B cell (primary cell): ENCODE results near the gene TPCN2. TPM values are rescaled to one million over a fixed set of nuclear protein-coding genes. Genes with fewer than 3 reads are reported as not detected.
"Not testable (repeated sequence)": the region's sequence is repeated elsewhere in the genome, so short reads cannot be mapped to it uniquely, and the experiment has no call there.

ENCODE experiments used
- ATAC-seq: fragments of 200-7000 bp; cut with Tn5 transposase; one replicate; pipeline ENCODE4 v1.10.0; 2021; ENCODE audit warnings: low read depth, mild to moderate bottlenecking, moderate number of reproducible peaks, moderate library complexity
- CTCF ChIA-PET: fragments of 350-600 bp; sonication (Branson Sonifier 250); formaldehyde crosslinking; loops from one replicate; lab custom pipeline; 2021; ENCODE audit warnings: antibody characterized with exemption, inconsistent platforms; lab: Charles Lee
- POLR2A ChIA-PET: fragments of 350-600 bp; sonication (Branson Sonifier 250); formaldehyde crosslinking; loops from one replicate; lab custom pipeline; 2021; ENCODE audit warnings: antibody characterized with exemption; lab: Charles Lee
- DNase-seq: peaks from one replicate; pipeline ENCODE4 v3.0.0; 2013
- H2AFZ ChIP-seq: 2 replicates; pipeline ENCODE4 v1.6.1; 2012; ENCODE audit warnings: mild to moderate bottlenecking, low read depth, low read length; ENCODE audit not compliant: insufficient read depth, poor library complexity, severe bottlenecking
- H3K27ac ChIP-seq, 2 donors: 1 replicate in 1 of 2; 2 replicates in 1 of 2; pipeline ENCODE4 v1.5.1; 2012 to 2013; ENCODE audit warnings: low read length in 2 of 2, mild to moderate bottlenecking in 2 of 2, moderate library complexity in 1 of 2
- H3K27me3 ChIP-seq, 4 experiments: fragments of 200-600 bp in 1 of 4; sonication (generic) in 1 of 4; replicated peaks in 1 of 4; 1 replicate in 2 of 4; 2 replicates in 2 of 4; pipeline versions ENCODE4 v1.6.1 to v1.7.0; 2013 to 2016; ENCODE audit warnings: low read length in 3 of 4, mild to moderate bottlenecking in 2 of 4, mixed read lengths in 1 of 4, moderate library complexity in 1 of 4; ENCODE audit not compliant: insufficient read depth in 4 of 4, control insufficient read depth in 3 of 4; ENCODE audit errors: control extremely low read depth in 1 of 4
- H3K36me3 ChIP-seq, 2 experiments: replicated peaks in 1 of 2; 1 replicate in 1 of 2; 2 replicates in 1 of 2; pipeline versions ENCODE4 v1.6.1 to v1.7.1; 2013; ENCODE audit warnings: low read length in 1 of 2; ENCODE audit not compliant: insufficient read depth in 2 of 2, control insufficient read depth in 1 of 2; ENCODE audit errors: control extremely low read depth in 1 of 2, extremely low read depth in 1 of 2
- H3K4me1 ChIP-seq, 2 donors: fragments of 200-600 bp in 1 of 2; sonication (generic) in 1 of 2; 1 replicate in 1 of 2; 2 replicates in 1 of 2; pipeline versions ENCODE4 v1.5.1 to v1.6.1; 2013 to 2017; ENCODE audit warnings: low read length in 2 of 2; ENCODE audit not compliant: control insufficient read depth in 2 of 2, insufficient read depth in 2 of 2
- H3K4me2 ChIP-seq: replicated peaks from 2 replicates; pipeline ENCODE3; 2012; ENCODE audit warnings: mild to moderate bottlenecking, low read depth, low read length; ENCODE audit not compliant: poor library complexity, severe bottlenecking
- H3K4me3 ChIP-seq, 5 experiments: fragments of 200-600 bp in 1 of 5; sonication (generic) in 1 of 5; 1 replicate in 3 of 5; 2 replicates in 2 of 5; pipeline versions ENCODE4 v1.5.1 to v1.7.0; 2011 to 2016; ENCODE audit warnings: low read length in 4 of 5, mild to moderate bottlenecking in 4 of 5, low read depth in 2 of 5, control low read depth in 1 of 5, moderate library complexity in 1 of 5; ENCODE audit not compliant: insufficient read depth in 1 of 5; ENCODE audit errors: control extremely low read depth in 1 of 5, extremely low read depth in 1 of 5
- H3K79me2 ChIP-seq: fragments of 200-600 bp; sonication (generic); one replicate; pipeline ENCODE4 v1.6.0; 2016; ENCODE audit warnings: low read length; ENCODE audit not compliant: control insufficient read depth, insufficient read depth
- H3K9ac ChIP-seq: fragments of 200-600 bp; sonication (generic); 2 replicates; pipeline ENCODE4 v1.6.1; 2017; ENCODE audit warnings: mild to moderate bottlenecking, low read length, moderate library complexity
- H3K9me3 ChIP-seq, 3 donors: one replicate each; pipeline versions ENCODE4 v1.6.1 to v1.7.1; 2013; ENCODE audit warnings: low read length in 2 of 3; ENCODE audit not compliant: control insufficient read depth in 2 of 3, insufficient read depth in 1 of 3; ENCODE audit errors: control extremely low read depth in 1 of 3
- H4K20me1 ChIP-seq: 2 replicates; pipeline ENCODE4 v1.6.0; 2012; ENCODE audit warnings: mild to moderate bottlenecking, low read length; ENCODE audit not compliant: insufficient read depth, control insufficient read depth, poor library complexity, severe bottlenecking
- H3K27ac Mint-ChIP-seq: one replicate; pipeline ENCODE4 v1.8.0; 2021; ENCODE audit warnings: mixed read lengths
- H3K27me3 Mint-ChIP-seq: one replicate; pipeline ENCODE4 v1.8.0; 2021; ENCODE audit warnings: mixed read lengths
- H3K4me1 Mint-ChIP-seq: one replicate; pipeline ENCODE4 v1.8.0; 2021; ENCODE audit warnings: mixed read lengths
- H3K4me3 Mint-ChIP-seq: one replicate; pipeline ENCODE4 v1.8.0; 2021; ENCODE audit warnings: mixed read lengths
- H3K9me3 Mint-ChIP-seq: one replicate; pipeline ENCODE4 v1.8.0; 2022; ENCODE audit warnings: mixed read lengths; ENCODE audit not compliant: insufficient read depth
- CTCF ChIP-seq: fragments of 200-600 bp; IDR thresholded peaks from one replicate; pipeline ENCODE4 v1.8.0; 2022; ENCODE audit warnings: antibody characterized with exemption, mild to moderate bottlenecking
- EZH2 ChIP-seq: IDR thresholded peaks from 2 replicates; pipeline ENCODE4 v1.6.1; 2012; ENCODE audit warnings: borderline replicate concordance, low read depth, mild to moderate bottlenecking, moderate library complexity, low read length; ENCODE audit not compliant: insufficient read depth, poor library complexity, severe bottlenecking
- WGBS: methylation state at CpG from one replicate; pipeline ENCODE4 v1.1.5; 2013; ENCODE audit warnings: missing lambda C conversion rate; ENCODE audit not compliant: insufficient coverage; 5-methylcytosine and 5-hydroxymethylcytosine counted together
- intact Hi-C: fragments of 100-400 bp; cut with micrococcal nuclease; formaldehyde crosslinking; loops from one replicate; pipeline ENCODE4 v1.10.0; 2022
- polyA plus RNA-seq: library from polyadenylated mRNA; depleted of rRNA; stranded (reverse); fragments of >200 nt; gene quantifications from 2 replicates; pipeline ENCODE4 v1.2.3, GENCODE V29; 2012
- total RNA-seq, 2 donors: library from RNA; stranded (reverse); fragments of 120-200 nt in 1 of 2; gene quantifications; 1 replicate in 1 of 2; 2 replicates in 1 of 2; pipeline versions ENCODE4 v1.2.3 to v1.2.4, GENCODE V29; 2013 to 2022

TPCN2 gene
- total and polyA plus RNA-seq, 2 donors (not counting 1 experiment from before 2014, with no cell fraction given), result 16.8 to 71.4 TPM

- POLR2A ChIA-PET, result no interaction called here
- H3K27me3 Mint-ChIP-seq, result no peaks in the 10 kb centered on the region
- H3K27ac Mint-ChIP-seq, result no peak overlapping the region
- no peaks in the 10 kb centered on the region for H3K9me3 ChIP-seq
- WGBS, result 64% methylated on average over 14 of the region's 20 CpGs
- peaks cover 10% of the 10 kb centered on the region for H4K20me1 ChIP-seq
- peaks cover 6% of the 10 kb centered on the region for H3K4me1 Mint-ChIP-seq
- CTCF ChIA-PET, result no interaction called here
- no peaks in the 10 kb centered on the region for H3K9me3 Mint-ChIP-seq
- no peak overlapping the region for H2AFZ ChIP-seq
- no peaks in the 10 kb centered on the region for H3K79me2 ChIP-seq
- ATAC-seq, result no peak
- H3K36me3 ChIP-seq, result peaks cover 3 to 41% of the 10 kb centered on the region in 2 experiments
- DNase-seq, result no peak
- H3K27me3 ChIP-seq, result no peaks in the 10 kb centered on the region
- H3K27ac ChIP-seq, result no peak overlapping the region
- H3K4me3 Mint-ChIP-seq, result no peak overlapping the region
- H3K4me3 ChIP-seq, result no peak overlapping the region
- no peak overlapping the region for H3K4me2 ChIP-seq
- H3K9ac ChIP-seq, result no peak overlapping the region
- peaks cover 4 to 13% of the 10 kb centered on the region in 2 donors for H3K4me1 ChIP-seq
- intact Hi-C loops, result no loop called here
- TF ChIP-seq CTCF (no peak), EZH2 (no peak)
Observed at GRCh38 chr11:69076129-69076791, 27.5 kb downstream of the TPCN2 start.

GRCh38 chr11:69076977-69077376 is 28.2 kb downstream of the TPCN2 start:
- H4K20me1 ChIP-seq, H3K27ac Mint-ChIP-seq, H3K27me3 ChIP-seq, H3K9me3 ChIP-seq, H3K27me3 Mint-ChIP-seq, H2AFZ ChIP-seq, CTCF ChIA-PET, H3K4me3 Mint-ChIP-seq, DNase-seq, H3K79me2 ChIP-seq, intact Hi-C loops, H3K4me1 Mint-ChIP-seq, ATAC-seq, H3K4me3 ChIP-seq, H3K4me2 ChIP-seq, H3K9me3 Mint-ChIP-seq, POLR2A ChIA-PET, H3K27ac ChIP-seq, H3K9ac ChIP-seq: not testable (repeated sequence)
- WGBS, result 86% methylated on average over 3 of the region's 6 CpGs
- H3K36me3 ChIP-seq, result peaks cover 3 to 36% of the 10 kb centered on the region in 2 experiments
- H3K4me1 ChIP-seq, result peaks cover 4 to 13% of the 10 kb centered on the region in 2 donors
